ENCODE results near the gene FNDC7. TPM values are rescaled to one million over a fixed set of nuclear protein-coding genes. Genes with fewer than 3 reads are reported as not detected.
"Not testable (repeated sequence)": the region's sequence is repeated elsewhere in the genome, so short reads cannot be mapped to it uniquely, and the experiment has no call there.

Gene FNDC7
- total RNA-seq, 1 experiment from 2014 or later: not detected

DNA sequence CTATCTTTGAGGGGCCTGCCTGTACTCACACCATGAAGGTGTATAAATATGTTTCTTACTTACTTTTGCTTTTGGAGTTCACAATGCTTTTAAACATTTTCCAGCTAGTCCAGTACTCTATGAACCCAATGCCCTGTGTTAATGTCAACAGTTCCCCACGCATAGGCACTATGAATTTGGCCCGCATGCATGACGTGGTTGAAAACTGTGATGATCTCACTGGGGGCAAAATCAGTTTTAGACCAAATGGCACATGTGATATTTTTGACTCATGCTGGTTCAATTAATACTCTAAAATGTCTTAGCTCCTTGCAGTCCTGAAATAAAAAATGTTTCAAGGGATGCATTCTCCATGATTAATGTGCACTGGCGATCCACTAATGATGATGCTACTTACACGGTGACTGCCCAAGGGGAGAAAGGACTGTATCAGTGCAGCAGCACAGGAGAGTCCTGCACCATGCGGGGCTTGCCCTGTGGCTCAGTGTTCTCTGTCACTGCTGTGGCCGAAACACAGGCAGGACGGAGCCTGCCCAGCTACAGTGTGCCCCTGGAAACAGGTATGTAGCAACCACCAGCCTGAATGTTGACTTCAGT is 15.7 kb downstream of the FNDC7 start:
- in situ Hi-C loops (cut with HindIII; ENCODE audit: low sequenced_read_pairs): no loop called here
- DNase-seq (ENCODE audit: low spot score): no peak

- in situ Hi-C loops (cut with HindIII; ENCODE audit: low sequenced_read_pairs): no loop called here
- no peak for DNase-seq (ENCODE audit: low spot score)
Measured at GRCh38 chr1:108729481-108729880, 16.8 kb downstream of the FNDC7 start.

DNA sequence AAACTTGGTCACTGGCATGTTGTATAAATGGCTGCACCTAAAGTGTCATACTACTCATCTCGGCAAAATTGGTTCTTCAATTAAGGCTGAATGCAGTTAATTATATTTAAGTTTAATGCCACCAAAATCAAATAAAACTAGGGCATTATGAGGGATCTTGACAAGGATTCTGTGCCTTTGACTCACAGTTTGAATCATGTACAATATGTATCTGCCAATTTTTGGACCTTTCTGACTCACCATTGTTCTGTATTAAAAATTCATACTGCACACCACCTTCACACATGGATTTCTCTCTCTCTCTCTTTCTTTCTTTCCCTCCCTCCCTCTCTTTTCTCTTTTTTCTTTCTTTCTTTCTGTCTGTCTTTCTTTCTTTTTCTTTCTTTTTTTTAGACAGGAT is 19.7 kb downstream of the FNDC7 start:
- DNase-seq (ENCODE audit: low spot score): no peak
- in situ Hi-C loops (cut with HindIII; ENCODE audit: low sequenced_read_pairs): no loop called here

DNA sequence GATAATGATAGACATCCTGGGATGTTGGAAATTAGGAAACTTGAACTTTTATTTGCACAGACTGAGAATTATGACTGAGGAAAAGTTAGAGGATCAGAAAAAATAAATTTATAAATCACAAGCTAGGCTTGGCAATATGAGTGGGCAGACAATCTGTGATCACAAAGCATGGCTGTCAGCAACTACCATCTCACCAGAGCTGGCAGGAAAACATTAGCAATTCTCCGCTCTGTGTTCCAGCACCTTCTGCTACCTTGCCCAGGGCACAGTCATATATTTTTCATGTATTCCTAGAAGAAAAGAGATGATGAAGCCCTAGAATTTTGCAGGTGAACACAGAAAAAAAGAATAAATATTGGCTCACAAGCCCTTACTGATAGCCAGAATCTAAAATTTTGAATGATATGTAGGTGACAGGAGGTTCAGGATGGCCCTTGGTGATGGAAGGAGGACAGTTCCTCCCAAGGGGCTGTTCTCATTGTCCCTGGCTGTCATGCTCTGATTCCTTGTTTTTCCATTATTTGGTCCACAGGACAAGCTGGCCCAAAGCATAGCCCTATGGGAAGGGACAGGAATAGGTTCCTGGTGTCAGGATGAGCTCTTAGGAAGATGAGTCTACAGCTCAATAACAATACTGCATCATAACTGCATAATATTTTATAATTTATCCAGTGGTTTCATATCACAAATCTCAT is 21.6 kb downstream of the FNDC7 start:
- peak; percentile 83 for DNase-seq (ENCODE audit: low spot score)
- in situ Hi-C loops (cut with HindIII; ENCODE audit: low sequenced_read_pairs): no loop called here

- in situ Hi-C loops (cut with HindIII; ENCODE audit: low sequenced_read_pairs): no loop called here
- no peak for DNase-seq (ENCODE audit: low spot score)
Measured at GRCh38 chr1:108742253-108742652, 29.5 kb downstream of the FNDC7 start.

- no peak for DNase-seq (ENCODE audit: low spot score)
- in situ Hi-C loops (cut with HindIII; ENCODE audit: low sequenced_read_pairs): no loop called here
Measured at GRCh38 chr1:108745980-108746381, 33.3 kb downstream of the FNDC7 start.

DNA sequence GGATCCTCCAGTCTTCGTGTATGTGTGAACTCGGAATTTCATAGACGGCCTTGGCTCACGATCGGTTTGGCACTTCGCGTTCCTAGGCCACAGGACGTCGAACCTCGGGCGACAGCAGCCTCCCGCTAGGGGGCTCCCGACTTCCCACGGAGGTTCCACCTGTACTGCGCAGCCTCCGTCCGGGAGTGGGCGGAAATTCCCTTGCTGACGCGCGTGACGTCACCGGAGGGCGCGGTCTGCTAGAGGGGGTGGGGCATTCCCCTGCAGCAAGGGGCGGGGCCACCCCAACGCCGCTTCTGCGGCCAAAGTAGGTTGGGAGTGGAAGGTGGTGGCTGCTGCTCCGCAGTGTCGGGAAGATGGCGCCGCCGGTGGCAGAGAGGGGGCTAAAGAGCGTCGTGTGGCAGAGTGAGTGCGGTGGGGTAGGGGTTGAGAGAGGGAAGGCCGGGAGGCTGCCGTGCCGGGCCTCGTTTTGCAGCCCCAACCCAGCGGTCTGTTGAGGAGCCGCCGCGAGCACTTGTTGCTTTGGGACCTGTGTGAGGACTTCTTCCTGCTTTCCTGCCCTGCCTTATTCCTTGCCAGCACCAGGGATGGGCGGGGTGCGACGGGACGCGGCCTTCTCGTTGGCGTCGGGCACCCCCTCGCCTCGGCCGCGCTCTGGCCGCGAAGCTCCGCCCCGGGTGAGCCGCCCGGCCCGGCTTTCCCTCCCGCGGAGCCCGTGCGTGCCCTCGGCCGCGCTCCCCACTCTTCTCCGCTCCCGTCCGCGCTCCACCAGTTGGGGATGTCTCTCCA is 33.9 kb downstream of the FNDC7 start, which contains the start of gene STXBP3:
TSS of gene STXBP3 (plus strand) at position 293 of the 789 bp plus-strand sequence. CDS start at position 357, 64 bp downstream.
- in situ Hi-C loops (cut with HindIII; ENCODE audit: low sequenced_read_pairs): no loop called here

GRCh38 chr1:108747171-108747850 is 34.6 kb downstream of the FNDC7 start:
- peak; percentile 84 for DNase-seq (ENCODE audit: low spot score)
- in situ Hi-C loops (cut with HindIII; ENCODE audit: low sequenced_read_pairs): no loop called here

More for the DNA sequence above, 33.9 kb downstream of the FNDC7 start, which contains the start of gene STXBP3:
- DNase-seq (ENCODE audit: low spot score): peak; percentile 97

- in situ Hi-C loops (cut with HindIII; ENCODE audit: low sequenced_read_pairs): no loop called here
- DNase-seq (ENCODE audit: low spot score): no peak
Measured at GRCh38 chr1:108747898-108748297, 35.2 kb downstream of the FNDC7 start.

DNA sequence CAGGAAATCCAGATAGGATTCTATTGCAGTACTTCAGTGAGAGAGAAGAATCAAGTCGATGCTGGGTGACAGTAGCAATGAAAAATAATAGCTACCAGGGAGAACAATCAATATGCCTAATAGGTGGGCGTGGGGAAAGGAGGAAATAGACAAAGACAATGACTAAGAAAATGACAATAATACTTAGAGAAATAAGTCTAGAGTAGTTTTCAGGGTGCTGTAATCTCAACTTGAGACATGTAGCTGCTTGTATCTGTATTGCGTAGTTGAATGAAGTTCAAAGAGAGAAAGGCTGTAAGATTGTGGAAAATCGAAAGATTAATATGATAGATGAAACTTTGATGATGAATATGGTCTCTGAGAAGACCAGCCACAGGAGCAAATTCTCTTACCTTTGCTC is 36.4 kb downstream of the FNDC7 start:
- in situ Hi-C loops (cut with HindIII; ENCODE audit: low sequenced_read_pairs): no loop called here
- no peak for DNase-seq (ENCODE audit: low spot score)

DNA sequence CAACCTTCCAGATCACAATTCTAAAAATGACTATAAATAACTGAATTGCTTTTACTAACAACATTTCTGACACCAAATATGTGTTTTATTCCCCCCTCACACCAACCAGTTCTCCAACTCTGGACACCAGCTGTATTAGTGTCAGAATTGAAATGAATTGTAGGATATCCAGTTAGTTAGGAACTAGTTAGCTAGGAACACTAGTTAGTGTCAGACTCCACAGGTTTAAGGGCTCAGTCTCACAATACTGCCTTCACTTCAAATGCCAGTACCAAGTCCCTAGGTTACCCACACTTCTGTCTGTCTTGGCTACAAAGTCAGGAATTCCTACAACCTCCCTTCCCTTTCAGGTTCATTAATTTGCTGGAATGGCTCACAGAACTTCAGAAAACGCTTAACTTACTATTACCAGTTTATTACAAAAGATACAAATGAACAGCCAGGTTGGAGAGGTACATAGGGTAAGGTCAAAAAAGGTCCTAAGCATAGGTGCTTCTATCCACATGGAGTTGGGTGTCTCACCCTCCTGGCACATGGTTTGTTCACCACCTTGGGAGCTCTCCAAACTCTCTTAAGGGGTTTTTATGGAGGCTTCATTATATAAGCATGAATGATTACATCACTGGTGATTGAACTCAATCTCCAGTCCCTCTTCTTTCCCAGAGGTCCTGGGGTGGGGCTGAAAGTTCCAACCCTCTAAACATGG is 37.9 kb downstream of the FNDC7 start:
- DNase-seq (ENCODE audit: low spot score): no peak
- in situ Hi-C loops (cut with HindIII; ENCODE audit: low sequenced_read_pairs): no loop called here

DNA sequence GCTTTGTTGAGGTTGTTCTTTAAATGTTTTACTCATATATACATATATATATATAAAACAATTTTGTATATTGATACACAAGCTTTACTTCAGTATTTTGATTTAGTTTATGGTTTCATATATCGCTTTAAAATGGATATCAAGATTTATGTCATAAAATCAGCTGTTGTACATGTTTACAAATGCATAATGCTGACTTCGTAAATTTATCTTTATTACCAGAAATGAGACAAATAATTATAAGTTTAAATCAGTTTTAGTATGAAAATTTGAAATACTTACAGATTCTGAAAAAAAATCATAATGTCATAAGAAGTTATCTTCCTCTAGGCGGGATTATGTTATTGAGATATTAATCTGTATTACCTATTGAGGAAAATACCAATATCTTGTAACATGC is 40.7 kb downstream of the FNDC7 start:
- in situ Hi-C loops (cut with HindIII; ENCODE audit: low sequenced_read_pairs): no loop called here
- no peak for DNase-seq (ENCODE audit: low spot score)

DNA sequence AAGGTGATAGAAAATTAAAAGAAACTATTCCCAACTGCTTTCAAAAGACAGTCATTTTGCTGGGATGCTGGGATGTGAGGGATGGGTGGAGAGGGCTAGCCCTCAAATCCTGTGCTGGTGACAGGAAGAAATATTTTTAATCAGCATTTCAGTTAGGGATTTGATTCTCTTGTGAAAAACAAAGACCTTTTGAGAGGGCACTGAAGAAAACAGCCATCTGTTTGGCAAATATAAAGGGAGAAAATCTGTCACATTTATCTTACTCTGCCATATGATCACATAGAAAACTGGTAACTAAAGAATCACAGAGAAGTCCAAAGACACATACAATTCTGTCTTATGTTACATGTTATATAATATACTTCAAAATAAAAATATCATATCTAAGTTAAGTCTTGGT is 46.1 kb downstream of the FNDC7 start:
- in situ Hi-C loops (cut with HindIII; ENCODE audit: low sequenced_read_pairs): no loop called here
- DNase-seq (ENCODE audit: low spot score): peak; percentile 35

DNA sequence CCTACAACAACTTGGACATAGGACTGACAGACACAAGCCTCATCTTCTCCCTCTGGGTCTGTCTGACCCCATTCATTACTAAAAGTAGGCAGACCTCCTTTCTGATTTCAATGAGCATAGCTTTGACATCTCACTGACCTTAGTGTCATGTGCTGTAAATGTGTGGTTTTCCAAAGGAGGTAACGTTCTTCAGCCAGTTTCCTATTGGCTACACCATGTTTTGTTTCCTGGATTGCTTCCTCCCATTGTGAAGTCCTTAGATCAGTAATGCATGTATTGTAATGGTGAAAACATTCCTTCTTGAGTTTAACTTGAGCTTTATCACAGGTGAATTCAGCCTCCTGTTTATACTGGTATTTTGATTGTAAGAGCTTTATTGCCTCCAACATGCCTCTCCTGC is 54.4 kb downstream of the FNDC7 start:
- in situ Hi-C loops (cut with HindIII; ENCODE audit: low sequenced_read_pairs): no loop called here
- no peak for DNase-seq (ENCODE audit: low spot score)

GRCh38 chr1:108767708-108768107 is 55.0 kb downstream of the FNDC7 start:
- in situ Hi-C loops (cut with HindIII; ENCODE audit: low sequenced_read_pairs): no loop called here
- no peak for DNase-seq (ENCODE audit: low spot score)

DNA sequence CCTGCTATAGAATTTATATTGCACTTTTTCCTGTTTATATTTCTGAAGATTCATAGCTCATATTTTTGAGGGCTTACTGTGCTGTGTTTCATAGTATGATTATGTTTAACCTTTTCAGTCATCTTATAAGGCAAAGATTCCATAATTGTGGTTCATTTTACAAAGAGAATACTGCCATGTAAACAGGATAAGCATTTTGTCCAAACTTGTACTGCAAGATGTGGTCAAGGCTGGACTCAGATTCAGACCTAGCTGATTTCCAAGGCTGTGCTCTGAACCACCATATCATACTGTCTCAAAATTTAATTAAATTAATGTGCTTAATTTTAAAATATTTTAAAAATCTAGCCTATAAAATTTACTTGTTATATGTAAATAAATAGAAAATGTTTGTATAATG is 65.1 kb downstream of the FNDC7 start:
- in situ Hi-C loops (cut with HindIII; ENCODE audit: low sequenced_read_pairs): no loop called here

GRCh38 chr1:108779455-108779854 is 66.7 kb downstream of the FNDC7 start:
- in situ Hi-C loops (cut with HindIII; ENCODE audit: low sequenced_read_pairs): no loop called here
- no peak for DNase-seq (ENCODE audit: low spot score)

More for the DNA sequence above, 65.1 kb downstream of the FNDC7 start:
- no peak for DNase-seq (ENCODE audit: low spot score)

- in situ Hi-C loops (cut with HindIII; ENCODE audit: low sequenced_read_pairs): no loop called here
- no peak for DNase-seq (ENCODE audit: low spot score)
Measured at GRCh38 chr1:108780937-108781574, 68.3 kb downstream of the FNDC7 start.

DNA sequence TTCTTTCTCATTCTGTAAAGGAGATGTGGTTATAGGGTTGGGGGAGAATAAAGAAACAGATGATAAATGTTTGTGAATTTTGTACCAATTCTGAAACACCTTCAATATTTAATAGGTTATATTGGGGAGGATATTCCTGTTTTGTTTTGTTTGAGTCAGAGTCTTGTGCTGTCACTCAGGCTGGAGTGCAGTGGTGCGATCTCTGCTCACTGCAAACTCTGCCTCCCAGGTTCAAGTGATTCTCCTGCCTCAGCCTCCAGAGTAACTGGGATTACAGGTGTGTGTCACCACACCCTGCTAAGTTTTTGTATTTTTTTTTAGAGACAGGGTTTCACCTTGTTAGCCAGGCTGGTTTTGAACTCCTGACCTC is 68.9 kb downstream of the FNDC7 start:
- DNase-seq (ENCODE audit: low spot score); in situ Hi-C loops (cut with HindIII; ENCODE audit: low sequenced_read_pairs): not testable (repeated sequence)

All from G401 (cell line).